LNCAP (cell line): Measurements from ENCODE around the gene OR5C1.

ENCODE experiments used
- CTCF ChIP-seq: fragments of 450-650 bp; IDR thresholded peaks from 2 replicates; pipeline ENCODE4 v1.5.1; 2017; ENCODE audit warnings: mild to moderate bottlenecking

The OR5C1 gene

DNA sequence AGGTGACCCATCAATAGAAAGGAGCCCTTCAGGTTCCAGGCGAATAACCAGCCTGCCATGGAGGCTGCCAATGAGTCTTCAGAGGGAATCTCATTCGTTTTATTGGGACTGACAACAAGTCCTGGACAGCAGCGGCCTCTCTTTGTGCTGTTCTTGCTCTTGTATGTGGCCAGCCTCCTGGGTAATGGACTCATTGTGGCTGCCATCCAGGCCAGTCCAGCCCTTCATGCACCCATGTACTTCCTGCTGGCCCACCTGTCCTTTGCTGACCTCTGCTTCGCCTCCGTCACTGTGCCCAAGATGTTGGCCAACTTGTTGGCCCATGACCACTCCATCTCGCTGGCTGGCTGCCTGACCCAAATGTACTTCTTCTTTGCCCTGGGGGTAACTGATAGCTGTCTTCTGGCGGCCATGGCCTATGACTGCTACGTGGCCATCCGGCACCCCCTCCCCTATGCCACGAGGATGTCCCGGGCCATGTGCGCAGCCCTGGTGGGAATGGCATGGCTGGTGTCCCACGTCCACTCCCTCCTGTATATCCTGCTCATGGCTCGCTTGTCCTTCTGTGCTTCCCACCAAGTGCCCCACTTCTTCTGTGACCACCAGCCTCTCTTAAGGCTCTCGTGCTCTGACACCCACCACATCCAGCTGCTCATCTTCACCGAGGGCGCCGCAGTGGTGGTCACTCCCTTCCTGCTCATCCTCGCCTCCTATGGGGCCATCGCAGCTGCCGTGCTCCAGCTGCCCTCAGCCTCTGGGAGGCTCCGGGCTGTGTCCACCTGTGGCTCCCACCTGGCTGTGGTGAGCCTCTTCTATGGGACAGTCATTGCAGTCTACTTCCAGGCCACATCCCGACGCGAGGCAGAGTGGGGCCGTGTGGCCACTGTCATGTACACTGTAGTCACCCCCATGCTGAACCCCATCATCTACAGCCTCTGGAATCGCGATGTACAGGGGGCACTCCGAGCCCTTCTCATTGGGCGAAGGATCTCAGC, 11.6 kb downstream of the OR5C1 start, which contains the start of gene OR1K1:
TSS of gene OR1K1 (plus strand) at position 58 of the 995 bp plus-strand sequence. CDS start at position 58, 0 bp downstream.
- TF ChIP-seq CTCF = no peak

DNA sequence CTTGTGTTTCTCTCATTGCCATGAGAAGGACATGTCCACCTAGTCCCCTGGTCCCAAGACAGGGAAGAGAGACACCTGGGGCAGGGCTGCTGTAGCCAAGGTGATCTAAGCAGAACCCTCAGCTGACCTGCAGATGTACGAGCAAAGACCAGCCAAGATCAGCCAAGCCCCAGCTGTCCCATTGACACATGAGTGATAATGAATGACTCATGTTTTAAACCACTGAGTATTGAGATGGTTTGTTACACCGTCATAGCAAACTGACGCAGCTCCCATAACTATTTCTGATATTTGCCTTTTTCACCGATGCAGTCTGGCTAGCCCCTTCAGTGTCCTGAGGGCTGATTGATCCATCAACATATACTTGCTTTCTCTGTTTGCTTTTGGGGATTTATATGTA, 17.9 kb downstream of the OR5C1 start:
- no peak for TF ChIP-seq CTCF

DNA sequence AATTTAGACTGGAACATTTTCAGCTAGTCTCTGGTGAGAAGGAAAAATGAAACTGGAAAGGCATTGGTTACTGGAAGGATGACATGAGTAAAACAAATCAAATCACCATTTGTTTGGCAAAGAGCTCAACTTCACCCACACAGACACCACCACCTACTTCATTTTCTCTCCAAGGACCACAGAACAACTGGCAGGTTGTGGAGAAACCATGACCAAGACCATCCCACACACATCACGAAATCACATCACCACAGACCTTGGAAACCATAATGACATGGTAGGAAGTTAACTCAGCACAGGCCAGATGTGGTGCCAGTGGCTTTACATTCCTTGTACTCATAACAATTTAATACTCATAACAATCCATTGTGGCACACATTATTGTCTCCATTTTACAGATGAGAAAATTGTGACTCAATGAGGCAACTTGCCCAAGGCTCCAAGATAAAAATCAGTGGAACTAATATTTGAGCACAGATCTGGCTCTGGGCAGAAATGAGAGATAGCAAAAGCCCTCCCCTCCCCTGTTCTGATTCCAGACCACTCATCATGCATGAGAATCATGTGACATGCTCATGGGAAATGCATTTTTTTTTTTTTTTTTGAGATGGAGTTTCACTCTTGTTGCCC, 18.7 kb downstream of the OR5C1 start:
- TF ChIP-seq CTCF = no peak

DNA sequence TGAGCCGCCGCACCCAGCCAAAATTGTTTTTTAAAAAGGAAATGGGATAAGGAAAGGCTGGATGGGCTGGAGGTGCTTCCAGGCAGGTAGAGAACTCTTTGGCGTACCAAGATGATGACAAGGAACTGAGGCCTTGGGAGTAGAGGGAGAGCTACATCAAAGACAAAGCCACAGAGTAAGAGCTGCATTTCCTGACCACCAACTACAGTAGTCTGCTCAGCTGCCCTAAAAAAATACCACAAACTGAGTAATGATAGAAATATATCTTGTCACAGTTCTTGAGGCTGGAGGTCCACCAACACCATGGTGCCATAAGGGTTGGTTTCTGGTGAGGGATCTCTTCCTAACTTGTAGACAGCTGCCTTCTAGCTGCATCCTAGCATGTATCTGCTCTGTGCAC, 19.4 kb downstream of the OR5C1 start:
- no peak for TF ChIP-seq CTCF

- peak; percentile 80 for TF ChIP-seq CTCF
Observed at GRCh38 chr9:122810306-122810946, 21.7 kb downstream of the OR5C1 start.

GRCh38 chr9:122812736-122813135, 24.0 kb downstream of the OR5C1 start:
- TF ChIP-seq CTCF = no peak

DNA sequence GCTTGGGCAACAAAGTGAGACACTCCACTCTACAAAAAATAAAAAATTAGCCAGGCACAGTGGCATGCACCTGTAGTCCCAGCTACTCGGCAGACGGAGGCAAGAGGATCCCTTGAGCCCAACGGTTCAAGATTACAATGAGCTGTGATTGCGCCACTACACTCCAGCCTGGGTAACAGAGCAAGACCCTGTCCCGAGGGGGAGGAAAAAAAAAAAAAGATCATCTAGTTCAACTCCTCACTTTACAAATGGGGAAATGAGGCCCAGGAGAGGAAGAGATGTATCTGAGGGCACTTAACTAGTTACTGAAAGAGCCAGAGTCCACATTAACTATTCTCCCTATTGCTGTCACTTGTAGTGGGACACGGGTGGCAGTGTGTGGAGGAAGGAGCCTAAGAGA, 25.8 kb downstream of the OR5C1 start:
- no peak for TF ChIP-seq CTCF
